ENCODE data around the gene DOK6.
"Not testable (repeated sequence)": the region's sequence is repeated elsewhere in the genome, so short reads cannot be mapped to it uniquely, and the experiment has no call there.

Gene DOK6

DNA sequence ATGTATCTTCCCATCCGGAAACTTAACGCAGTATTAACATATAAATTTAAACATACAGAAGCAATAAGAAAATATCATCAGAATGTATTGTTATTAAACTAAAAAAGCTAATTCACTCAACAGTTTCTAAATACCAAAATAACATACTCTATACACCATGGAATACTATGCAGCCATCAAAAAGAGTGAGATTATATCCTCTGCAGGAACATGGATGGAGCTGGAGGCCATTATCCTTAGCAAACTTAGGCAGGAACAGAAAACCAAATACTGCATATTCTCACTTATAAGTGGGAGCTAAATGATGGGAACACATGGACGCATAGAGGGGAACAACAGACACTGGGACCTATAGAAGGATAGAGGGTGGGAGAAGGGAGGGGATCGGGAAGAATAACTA lies 419.9 kb downstream of the DOK6 start:
- FAIRE-seq: no peak

DNA sequence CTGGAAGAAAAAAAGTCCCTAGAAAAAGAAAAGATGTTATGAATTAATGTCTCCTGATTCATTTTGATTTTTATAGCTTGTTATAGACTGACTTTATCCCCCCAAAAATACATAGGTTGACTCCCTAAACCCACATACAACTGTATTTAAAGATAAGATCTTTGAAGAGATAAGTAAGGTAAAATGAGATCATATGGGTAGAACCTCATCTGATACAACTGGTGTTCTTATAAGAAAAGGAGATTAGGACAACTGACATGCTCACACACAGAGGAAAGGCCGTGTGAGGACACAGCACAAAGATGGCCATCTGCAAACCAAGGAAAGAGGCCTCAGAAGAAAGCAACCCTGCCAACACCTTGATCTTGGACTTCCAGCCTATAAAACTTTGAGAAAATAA lies 429.5 kb downstream of the DOK6 start:
- FAIRE-seq: no peak

DNA sequence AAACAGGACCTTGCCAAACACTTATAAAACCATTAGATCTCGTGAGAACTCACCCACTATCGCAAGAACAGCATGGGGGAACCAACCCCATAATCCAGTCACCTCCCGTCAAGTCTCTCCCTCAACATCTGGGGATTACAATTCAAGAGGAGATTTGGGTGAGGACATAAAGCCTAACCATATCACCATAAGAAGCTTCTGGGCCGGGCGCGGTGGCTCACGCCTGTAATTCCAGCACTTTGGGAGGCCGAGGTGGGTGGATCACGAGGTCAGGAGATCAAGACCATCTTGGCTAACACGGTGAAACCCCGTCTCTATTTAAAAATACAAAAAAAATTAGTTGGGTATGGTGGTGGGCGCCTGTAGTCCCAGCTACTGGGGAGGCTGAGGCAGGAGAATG lies 434.3 kb downstream of the DOK6 start:
- FAIRE-seq: not testable (repeated sequence)

DNA sequence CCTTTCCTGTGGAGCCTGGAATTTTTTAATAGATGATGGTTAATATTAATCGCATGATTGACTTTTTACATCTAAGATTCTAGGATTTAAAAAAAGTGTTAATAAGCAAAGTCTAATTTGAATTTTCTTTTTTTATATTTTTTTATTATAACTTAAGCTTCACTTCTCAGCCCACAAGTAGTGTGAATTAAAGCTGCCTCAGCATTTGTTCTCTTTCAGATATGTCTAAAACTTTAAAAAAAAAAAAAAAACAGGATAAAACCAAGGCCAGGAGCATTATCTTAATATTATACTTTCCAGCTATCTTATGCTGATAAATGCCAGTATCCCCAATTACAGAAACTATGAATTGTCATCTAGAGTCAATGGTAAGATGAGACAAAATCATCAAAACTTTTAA lies 437.3 kb downstream of the DOK6 start:
- no peak for FAIRE-seq

DNA sequence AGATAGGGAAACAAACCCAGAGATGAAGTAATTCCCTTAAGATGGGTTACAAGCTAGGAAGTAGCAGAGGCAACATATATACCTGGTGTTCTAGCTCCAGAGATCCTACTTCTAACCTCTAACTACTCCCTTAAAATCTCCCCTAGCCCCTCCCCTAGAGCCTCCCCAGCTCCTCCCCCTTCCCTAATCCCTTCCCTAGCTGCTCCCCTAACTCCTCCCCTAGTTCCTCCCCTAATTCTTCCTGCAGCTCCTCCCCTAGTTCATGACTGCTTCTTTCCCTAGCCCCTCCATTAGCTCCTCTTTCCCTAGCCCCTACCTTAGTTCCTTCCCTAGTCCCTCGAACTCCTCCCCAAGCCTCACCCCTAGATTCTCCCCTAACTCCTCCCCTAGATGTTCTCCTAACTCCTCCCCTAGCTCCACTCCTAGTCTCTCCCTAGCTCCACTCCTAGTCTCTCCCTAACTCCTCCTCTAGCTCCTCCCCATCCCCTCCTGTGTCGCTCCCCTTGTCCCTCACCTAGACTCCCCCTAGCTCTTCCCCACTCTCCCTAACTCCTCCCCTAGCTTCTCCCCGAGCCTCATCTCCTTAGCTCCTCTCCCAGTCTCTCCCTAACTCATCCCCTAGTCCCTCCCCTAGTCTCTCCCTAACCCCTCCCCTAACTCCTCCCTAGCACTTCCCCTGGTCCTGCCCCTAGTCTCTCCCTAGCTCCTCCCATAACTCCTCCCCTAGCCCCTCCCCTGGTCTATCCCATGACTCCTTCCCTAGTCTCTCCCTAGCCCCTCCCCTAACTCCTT lies 438.1 kb downstream of the DOK6 start:
- FAIRE-seq: no peak

DNA sequence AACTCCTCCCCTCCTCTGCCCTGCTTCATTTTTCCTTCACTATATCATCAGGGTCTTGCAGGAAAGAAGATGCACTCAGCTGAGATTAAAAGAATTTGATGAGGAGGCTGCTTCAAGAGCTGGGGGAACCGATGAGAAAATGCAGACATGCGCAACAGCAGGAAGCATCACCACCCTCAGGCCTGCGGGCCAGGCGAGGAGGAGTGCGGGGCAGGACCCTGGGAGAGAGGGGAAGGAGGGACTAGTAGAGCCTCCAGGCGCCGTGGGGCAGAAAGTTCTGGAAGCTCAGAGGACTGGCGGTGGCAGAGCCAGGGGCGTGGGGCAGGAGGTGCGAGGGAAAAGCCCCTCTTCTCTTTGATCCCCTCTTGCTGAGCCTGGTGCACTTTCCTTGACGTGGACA lies 438.8 kb downstream of the DOK6 start:
- no peak for FAIRE-seq

DNA sequence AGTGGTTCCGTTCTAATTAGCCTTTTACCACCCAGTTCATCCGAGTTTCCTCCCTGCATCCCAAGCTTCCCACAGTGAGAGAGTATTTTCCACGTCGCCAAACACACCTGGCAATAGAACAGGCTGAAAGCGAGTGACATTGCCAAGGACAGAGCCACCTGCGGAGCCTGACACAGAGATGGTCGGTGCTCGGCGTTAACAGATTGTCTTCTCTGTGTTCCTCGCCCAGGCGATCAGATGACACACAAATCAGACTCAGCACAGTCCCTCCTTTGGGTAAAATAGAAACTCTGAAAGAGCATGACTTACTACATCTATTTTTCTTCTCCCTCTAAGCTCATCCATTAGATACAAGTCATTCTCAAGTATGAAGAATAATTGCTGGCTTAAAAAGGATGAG lies 439.3 kb downstream of the DOK6 start:
- no peak for FAIRE-seq

DNA sequence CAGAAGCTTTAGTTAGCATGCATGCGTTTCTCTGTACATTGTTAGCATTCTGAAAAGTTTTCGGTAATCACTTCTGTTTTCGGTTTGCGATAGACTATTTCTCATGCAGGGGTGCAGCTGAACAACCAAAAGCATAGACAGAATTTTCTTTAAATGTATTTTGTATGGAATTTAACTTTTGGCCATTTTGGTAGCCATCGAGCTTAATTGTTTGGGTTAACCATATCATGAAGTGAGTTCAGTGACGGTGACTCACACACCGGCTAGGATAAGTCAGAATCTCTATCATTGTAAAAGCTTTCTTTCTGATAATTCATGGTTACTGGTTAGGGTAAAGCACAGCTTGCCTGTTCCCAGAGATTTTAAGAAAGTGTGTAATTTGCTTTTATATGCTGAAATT lies 439.8 kb downstream of the DOK6 start:
- FAIRE-seq: no peak

DNA sequence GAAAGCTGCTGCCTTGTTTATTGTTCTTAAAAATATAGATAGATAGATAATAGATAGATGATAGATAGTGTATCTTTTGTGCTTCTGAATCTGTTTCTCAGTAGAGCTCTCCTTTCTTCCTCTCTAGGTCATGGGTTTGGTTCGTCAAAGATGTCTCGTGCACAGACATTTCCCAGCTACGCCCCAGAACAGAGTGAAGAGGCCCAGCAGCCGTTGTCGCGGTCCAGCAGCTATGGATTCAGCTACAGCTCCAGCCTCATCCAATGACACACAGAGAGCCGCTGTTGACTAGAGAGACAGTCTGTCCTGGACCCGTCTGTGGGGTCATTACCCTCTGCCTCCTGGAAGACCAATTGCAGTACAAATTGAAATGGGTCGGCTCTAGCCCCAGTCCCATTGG lies 440.4 kb downstream of the DOK6 start:
- FAIRE-seq: no peak

DNA sequence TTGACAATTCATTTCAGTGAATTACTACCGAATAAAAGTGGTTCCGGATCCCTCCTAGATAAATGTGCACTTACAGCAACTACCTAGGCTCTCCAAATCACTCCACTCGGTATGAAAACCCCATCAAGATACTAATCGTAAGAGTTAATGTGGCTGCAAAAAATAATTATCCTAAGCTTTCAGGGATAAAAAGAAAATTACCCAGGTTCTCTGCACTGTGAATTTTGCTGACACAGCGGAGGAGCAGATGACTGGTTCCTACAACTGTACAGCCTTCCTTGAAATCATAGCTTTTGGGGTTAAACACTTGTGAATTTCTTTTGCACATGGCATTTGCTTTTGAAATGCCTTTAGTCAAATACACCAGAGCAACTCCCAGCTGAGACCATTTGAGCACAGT lies 442.3 kb downstream of the DOK6 start:
- FAIRE-seq: no peak

DNA sequence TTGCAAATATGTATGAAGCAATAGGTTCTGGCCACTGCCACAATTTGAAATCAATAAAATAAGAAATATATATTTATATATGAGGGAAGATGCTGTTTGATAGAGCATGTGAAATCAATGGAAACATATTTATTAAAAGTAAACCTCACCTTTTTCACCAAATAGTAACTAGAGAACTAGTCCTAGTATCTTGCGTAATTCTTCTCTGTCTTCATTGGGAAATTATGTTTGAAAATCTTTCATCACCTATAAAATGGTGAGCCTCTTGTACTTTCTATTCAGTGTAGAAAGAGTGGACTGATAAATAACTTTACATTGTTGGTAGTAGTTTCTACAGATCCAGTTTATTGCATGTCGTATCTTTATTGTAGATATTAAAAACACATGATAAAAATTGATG lies 444.0 kb downstream of the DOK6 start:
- FAIRE-seq: no peak

DNA sequence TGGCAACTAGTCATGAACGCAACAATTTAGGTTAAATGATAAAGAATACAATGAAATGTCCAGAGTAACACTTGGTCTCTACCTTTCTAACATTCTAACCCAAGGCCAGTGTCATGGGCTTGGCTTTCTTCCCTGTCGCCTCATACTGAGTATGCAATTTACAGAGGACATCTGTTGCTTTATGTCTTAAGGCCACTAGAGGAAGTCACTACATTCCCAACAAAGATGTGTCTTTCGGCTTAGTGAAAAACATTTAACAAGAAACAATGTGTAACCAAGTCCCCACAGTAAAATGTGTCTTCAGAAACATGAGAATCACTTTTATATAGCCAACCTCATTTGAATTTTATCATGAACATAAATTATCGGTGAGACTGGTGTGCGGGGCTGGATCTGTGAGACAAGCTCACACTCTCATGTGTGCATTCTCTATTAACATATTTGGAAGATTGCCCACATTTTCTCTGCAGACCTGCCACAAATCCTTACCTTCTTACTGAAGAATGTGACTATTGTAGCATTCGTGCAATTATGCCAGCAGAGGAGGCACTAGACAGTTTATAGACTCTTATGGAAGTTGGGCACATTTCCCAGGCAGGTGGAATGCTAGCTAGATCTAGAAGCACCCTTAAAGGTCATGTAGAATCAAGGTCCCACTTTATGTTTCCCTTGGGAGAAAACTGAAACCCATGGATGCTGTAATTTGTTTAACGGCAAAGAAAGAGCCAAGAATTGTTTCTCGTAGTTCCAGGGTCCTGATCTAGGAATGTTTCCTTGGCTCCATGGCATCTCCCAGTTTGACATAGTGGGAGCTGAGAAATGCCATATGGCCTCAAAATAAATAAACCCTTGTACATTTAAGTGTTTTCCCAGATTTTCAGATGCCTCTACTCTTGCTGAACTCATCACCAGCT lies 445.2 kb downstream of the DOK6 start:
- no peak for FAIRE-seq

DNA sequence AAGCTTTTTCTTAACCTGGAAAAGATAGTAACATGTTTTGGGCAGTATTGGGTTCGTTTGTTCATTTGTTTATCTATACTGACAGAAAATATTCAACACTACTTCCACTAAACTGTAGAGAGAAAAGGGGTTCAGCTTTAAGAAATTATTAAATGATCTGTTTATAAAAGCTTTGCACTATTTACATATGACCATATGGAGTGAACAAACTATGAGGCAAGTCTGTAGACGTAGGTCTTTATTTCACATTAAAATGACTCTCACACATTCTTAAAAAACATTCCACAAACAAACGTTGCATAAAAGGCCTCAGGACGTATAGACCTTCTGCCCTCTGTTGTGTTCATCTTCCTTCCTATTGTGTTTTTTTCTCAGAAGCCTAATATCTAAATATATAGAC lies 452.4 kb downstream of the DOK6 start:
- FAIRE-seq: no peak

DNA sequence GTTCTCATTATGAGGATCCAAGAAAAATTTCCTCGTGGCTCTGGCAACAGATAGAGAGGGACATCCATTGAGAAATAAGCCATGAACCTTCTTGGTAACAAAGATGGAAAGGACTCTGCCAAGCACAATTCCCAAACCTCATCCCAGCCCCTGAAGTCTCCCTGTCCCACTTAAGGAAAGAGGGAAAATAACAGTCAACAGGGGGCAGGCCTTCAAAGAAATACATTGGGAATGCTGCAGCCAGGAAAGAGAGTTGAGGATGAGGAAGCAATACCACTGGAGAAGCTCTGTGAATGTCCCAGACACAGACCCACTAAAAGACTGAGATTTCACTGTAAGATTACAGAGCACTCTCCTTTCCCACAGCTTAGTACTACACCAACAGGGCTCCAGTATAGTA lies 453.8 kb downstream of the DOK6 start:
- no peak for FAIRE-seq

DNA sequence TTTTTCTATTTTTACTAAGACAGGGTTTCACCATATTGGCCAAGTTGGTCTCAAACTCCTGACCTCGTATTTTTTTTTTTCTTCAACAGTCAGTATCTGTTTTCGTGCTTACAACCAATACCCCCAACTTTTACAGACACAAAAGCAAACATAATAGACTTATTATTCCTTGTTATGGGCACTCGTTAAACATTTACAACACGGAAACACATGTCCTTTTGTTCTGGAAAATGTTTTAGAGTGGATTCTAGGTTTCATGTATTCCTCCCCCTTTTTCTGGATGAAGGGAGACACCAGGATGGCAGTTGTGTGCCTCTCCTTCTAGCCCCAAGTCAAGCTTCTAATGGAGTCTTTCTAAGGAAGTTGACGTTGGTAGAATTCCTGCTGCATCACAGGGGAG lies 458.2 kb downstream of the DOK6 start:
- no peak for FAIRE-seq

DNA sequence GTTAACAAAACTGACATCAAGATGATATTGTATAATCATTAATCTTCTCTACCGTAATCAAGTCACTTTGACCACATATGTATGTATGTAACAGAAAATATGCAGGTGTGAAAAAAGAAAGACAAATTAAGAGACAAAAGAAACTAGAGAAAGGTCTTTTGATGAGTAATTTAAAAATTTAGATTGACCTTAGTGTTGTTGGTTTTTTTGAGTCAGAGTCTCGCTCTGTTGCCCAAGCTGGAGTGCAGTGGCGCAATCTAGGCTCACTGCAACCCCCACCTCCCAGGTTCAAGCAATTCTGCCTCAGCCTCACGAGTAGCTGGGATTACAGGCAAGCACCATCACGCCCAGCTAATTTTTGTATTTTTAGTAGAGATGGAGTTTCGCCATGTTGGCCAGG lies 464.1 kb downstream of the DOK6 start:
- FAIRE-seq: not testable (repeated sequence)

DNA sequence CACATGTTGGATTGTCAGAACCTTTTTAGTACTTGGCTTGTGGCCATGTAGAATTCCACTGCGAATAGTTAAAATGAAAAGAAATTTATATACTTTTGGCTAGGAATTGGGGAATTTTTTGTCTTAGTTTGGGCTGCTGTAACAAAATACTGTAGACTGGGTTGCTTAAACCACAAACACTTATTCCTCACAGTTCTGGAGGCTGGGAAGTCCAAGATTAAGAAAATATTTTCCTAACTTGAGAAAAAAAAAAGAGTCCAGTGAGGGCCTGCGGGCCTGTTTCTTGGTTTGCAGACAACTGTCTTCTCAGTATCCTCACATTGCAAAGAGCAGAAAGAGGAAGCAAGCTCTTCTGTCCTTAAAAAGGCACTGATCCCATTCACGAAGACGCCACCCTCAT lies 465.1 kb downstream of the DOK6 start:
- FAIRE-seq: no peak

DNA sequence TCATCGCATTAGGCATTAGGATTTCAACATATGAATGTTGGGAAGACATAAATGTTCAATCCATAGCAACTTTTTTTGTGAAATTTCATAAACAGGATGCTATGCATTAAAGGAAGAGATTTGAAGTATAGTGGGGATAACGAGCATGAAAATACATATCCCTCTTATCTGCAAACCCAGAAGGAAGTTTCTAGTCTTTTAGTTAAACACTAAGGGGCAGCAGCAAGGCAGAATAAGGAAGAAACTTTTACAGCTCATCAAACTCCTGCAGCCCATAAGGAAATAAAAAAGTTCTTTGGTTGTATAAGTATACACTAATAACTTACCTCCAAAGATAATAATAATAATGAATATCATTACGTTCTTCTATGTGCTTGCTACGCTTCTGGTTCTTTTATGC lies 465.5 kb downstream of the DOK6 start:
- no peak for FAIRE-seq

DNA sequence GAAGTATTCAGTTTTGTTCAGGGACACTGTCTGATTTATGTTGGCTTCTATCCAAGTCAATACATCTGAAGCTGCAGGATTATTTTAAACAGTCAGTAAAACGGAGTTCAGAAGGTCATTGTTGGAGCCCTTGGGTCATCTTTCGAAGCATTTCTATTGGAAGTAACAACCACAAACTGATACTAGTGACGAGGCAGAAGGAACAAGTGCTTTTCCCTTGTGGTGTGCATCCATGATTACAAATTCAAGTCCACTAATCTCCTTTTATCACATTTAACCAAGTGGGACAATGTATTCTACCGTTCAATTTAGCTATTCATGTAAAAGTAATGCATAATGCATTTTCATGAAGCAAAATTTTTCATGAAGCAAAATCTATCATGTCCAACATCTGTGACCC lies 470.0 kb downstream of the DOK6 start:
- FAIRE-seq: no peak

DNA sequence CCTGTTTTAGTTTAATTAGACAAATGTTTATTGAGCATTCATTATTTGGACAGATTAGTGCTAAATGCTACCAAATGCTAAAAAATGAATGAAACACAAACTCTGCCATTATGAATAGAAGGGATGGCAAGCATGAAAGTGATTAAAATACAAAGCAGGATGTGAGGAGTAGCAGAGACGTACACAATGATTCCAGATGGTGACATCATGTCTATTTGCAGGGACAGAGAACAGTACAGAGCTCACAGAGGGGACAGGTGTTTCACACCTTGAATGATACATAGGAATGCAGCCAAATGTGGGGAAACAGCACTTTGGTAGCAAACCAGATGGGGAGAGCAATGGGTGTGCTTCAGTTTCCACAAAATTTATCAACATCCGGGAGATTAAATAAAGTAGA lies 470.7 kb downstream of the DOK6 start:
- FAIRE-seq: no peak

DNA sequence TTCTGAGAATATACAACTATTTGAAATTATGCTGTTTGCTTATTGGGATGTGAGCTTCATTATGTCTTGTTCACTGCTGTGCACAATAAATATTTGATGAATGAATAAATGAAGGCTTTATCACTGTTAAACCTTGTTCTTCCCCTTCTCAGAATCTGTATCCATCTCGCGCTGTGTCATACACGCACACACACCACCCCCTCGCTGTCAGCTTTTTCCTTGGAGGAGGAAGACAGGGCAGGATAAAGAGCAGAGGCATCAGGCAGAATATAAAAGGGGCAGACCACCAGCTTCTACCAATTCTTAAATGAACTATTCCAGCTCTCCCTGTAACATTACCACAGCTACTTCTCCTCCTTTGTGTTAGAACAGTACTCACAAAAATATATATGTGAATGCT lies 472.0 kb downstream of the DOK6 start:
- FAIRE-seq: no peak

DNA sequence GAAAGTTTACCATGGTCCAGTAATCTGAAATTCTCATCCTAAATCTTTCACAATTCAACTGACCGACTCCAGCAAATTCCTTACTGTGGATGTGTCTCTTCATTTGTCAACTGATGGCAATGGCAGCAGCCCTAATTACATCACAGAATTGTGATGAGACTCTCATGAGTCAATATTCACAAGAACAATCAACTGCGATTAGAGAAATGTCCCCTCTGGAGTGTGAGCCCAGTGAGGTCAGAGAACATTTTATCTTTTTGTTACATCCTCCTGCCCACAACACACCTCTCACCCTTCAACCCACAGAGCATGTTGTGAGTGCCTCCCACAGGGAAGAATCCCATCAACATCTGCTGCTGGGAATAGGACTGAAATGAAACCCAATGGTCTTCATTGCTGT lies 473.4 kb downstream of the DOK6 start:
- no peak for FAIRE-seq

DNA sequence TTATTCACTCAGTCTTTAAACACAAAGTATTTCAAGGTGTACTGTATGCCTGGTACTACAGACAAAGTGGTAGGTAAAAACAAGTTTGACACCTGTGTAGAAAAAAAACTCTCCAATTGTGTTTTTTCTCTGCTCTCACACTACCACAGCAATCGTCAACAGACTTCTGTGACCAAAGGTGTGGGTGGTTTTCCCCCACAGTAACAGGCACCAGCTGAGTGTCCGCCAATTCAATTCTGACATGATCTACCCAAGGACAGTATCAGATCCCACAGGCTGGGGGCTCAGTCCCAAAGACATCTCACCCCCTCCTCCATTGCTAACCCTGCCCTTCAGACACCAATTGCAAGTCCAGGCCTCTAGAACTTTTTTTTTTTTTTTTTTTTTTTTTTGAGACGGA lies 475.8 kb downstream of the DOK6 start:
- FAIRE-seq: no peak

DNA sequence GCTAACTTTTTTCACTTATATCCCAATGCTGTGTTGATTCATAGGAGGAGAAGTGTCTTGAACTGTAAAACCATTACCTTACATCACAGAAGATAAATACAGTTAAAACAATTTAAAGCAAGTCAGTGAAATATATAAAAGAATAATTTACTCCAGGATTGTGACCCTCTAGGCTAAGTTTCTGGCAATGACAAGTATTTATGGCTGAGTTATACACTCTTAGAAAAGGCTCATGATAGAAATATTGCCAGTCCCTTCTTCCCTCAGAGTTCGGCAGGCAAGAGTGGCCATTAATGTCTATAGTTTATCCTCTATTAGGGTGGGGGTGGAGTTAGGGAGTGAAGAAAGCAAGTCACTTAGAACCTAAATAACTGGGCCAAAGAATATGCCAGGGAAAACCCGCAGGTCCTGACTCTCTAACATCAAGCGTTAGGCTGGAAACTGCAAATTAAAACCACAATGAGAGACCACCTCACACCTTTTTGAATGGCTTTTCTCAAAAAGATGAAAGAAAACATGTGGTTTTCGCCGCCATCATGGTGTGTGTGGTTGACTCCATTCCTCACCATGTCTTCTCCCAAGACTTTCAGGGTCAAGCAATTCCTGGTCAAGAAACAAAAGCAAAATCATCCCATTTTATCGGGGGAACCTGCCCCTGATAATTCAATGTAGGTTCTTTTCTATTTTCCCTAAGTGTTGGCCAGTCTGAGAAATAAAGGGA lies 477.7 kb downstream of the DOK6 start:
- FAIRE-seq: no peak
